Measurements from ENCODE around the gene NTN5.

Gene NTN5

GRCh38 chr19:48618278-48618915, 54.4 kb downstream of the NTN5 start:
- TF ChIP-seq CTCF (IDR thresholded peaks at IDR 0.05; ENCODE audit: insufficient read depth, missing control alignments): no peak
- DNase-seq (ENCODE audit: insufficient read length, low spot score) (no peak), FAIRE-seq (no peak)

GRCh38 chr19:48617146-48617937, 55.5 kb downstream of the NTN5 start:
- FAIRE-seq: no peak
- TF ChIP-seq CTCF (IDR thresholded peaks at IDR 0.05; ENCODE audit: insufficient read depth, missing control alignments): no peak
- no peak for DNase-seq (ENCODE audit: insufficient read length, low spot score)

- DNase-seq (ENCODE audit: insufficient read length, low spot score) (no peak), FAIRE-seq (no peak)
- no peak for TF ChIP-seq CTCF (IDR thresholded peaks at IDR 0.05; ENCODE audit: insufficient read depth, missing control alignments)
Observed at GRCh38 chr19:48616491-48617056, 56.2 kb downstream of the NTN5 start.

GRCh38 chr19:48616041-48616436, 56.8 kb downstream of the NTN5 start:
- FAIRE-seq (no peak), DNase-seq (ENCODE audit: insufficient read length, low spot score) (no peak)
- TF ChIP-seq CTCF (IDR thresholded peaks at IDR 0.05; ENCODE audit: insufficient read depth, missing control alignments): no peak

- TF ChIP-seq CTCF (IDR thresholded peaks at IDR 0.05; ENCODE audit: insufficient read depth, missing control alignments): no peak
- DNase-seq (ENCODE audit: insufficient read length, low spot score) (no peak), FAIRE-seq (no peak)
Observed at GRCh38 chr19:48615231-48616040, 57.4 kb downstream of the NTN5 start.

- TF ChIP-seq CTCF (IDR thresholded peaks at IDR 0.05; ENCODE audit: insufficient read depth, missing control alignments): no peak
- no peak for FAIRE-seq
- no peak for DNase-seq (ENCODE audit: insufficient read length, low spot score)
Observed at GRCh38 chr19:48614436-48615230, 58.2 kb downstream of the NTN5 start, which contains the start of gene FAM83E. FAM83E (minus strand) TSS chr19:48615076; CDS start chr19:48613372, 1,704 bp downstream.
